Embryonic facial prominence (tissue), 1 donor: ENCODE data around the gene HRAS.
"Not testable (repeated sequence)": the region's sequence is repeated elsewhere in the genome, so short reads cannot be mapped to it uniquely, and the experiment has no call there.

Experiments used
- DNase-seq: peaks from one replicate; pipeline ENCODE4 v3.0.0-alpha.2; 2016; ENCODE audit errors: extremely low spot score

The HRAS gene

DNA sequence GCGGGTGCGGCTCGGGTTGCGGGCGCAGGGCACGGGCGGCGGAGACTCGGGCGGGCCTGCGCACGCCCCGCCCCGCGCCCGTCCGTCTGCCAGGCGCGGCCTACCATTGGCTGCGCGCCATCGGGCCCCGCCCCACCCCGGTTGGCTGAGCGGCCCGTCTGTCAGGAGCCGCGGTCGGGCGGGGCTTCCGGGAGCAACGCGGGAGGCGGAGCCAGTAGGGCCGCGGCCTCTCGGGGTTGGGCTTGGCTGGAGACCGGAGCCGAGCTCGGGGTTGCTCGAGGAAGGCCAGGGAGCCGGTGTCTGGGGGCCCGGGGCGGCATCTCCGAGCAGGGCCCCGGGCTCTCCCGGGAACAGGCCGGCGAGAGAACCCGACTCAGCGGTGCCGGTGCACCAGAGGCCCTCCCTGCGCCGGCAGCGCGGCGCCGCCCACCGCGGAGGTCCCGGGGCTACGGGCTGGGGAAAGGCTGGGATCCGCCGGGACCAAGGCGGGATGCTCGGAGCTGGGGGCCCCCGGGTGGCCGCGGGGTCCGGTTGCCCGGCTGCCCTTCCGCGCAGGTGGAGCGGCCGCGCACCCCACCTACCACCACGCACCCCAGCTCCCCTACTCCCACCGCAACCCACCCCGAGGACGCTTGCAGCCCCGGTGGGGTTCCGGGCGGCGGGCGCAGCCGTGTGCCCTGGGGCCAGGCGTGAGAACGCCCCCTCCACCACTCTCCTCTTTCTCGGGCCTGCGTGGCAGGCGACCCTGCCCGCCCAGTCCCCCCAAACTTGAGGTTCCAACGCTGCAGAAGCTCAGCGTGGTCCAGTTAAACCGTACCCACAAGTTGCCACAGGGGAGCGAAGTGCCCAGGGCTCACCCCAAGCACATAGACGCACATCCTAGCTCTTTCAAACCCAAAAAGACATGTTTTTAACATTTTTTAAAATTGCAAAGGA lies at the start of gene HRAS:
HRAS (minus strand) TSS at position 58 of the 936 bp plus-strand sequence.
- DNase-seq: peak; percentile 88

DNA sequence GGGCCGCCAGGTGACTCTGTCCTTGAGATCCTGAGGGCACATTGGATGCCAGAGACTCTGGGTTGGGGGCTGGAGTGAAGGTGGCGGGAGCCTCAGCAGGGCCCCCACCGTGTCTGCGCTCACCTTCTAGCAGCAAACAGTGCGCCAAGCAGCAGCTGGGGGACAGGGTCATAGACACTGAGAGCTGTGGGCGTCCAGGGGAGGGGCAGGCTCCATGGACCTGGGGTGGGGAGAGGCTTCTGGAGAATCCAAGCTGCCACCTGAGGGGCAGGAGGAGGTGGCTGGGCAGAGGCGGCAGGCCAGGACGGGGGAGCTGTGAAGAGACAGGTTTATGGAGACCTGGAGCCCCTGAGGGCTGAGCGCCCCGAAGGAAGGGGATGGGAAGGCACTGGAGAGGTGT lies 48.9 kb upstream of the HRAS start:
- DNase-seq: no peak

DNA sequence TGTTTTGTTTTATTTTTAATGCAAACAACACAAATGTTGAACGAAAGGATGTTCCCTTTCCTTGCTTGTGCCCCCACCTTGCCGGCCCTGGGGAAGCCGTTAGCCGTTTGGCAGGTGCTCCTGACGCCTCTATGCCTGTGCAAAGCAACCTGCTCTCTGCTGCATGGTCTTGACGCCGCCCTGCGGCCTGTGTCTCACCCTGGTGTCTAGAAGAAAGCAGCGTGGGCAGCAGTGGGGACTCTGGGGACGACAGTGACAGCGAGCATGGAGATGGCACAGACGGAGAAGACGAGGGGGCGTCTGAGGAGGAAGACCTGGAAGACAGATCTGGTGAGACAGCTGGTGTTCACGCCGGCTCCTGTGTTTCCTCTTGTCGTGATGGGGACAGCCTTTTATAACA lies 46.4 kb upstream of the HRAS start:
- DNase-seq: no peak

DNA sequence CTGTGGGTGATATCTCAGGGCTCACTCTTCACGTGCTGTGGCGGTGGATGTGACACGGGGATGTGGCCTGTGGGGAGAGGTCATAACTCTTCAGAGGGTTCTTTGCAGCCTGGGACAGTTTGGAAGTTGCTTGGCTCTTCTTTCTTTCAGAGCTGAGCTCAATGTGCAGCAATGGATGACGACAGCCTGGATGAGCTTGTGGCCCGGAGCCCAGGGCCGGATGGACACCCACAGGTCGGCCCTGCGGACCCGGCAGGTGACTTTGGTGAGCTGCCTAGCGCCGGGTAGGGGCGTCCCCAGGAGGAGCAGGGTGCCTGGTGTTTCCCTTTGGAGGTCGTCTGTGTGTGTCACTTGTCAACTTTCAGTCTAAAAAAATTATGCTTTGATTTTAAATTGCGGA lies 46.0 kb upstream of the HRAS start:
- DNase-seq: no peak

DNA sequence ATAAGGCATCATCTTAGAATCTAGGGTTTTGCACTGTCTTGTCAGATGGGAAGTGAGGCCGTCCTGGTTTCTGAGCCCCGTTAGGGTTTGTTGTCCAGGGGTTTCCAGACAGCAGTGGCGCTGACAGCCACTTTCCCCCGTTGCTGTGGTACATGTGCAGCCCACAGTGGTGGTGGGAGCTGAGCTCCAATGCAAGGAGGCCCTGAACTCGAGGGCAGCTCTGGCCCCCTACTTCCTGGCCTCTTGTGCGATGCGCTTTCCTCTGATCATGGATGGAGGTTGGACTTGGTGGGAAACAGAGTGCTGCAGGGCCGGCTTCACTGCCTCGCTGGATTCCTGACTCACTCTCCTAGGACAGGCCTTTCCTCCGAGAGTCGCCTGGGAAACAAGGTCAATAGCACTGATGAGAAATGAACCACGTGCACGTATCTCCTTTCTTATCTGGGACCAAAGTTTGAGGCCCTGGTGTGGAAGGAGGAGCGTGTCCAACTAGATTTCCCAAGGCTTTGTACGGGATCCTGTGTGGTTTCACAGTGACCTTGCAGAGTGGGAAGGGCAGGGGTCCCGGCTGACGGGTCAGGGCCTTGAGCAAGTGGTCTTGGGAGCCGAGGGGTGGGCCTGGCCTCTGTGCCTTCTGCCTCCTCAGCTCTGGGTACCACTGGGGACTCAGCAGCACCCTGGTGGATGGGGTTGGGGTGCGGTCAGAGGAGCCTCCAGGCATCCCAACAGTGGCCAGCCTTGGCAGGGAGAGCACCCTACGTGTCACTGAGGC lies 44.6 kb upstream of the HRAS start:
- no peak for DNase-seq

DNA sequence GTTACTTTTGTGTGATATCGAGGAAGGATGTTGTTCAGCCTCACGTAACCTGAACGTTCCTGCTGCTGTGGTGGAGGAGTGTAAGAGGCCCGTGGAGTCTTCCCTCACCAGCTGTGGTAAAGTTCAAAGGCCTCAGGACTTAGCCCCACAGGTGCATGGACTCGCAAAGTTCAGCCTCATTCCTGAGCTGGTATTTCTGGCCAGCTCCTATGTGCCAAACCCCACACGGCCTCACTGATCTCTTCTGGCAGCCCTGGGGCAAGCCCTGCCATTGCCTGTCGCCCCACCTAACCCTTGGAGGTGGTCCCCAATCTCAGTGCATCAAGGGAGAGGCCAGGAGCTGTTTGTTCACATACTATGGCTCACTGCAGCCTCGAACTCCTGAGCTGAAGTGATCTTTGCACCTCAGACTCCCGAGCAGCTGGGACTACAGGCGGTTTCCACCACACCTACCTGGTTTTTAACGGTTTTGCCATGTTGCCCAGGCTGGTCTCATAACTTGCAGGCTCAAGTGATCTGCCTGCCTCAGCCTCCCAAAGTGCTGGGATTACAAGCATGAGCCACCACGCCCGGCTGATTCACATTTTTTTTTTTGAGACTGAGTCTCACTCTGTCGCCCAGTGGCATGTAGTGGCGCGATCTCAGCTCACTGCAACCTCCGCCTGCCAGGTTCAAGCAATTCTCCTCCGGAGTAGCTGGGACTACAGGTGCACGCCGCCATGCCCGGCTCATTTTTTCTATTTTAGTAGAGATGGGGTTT lies 43.1 kb upstream of the HRAS start:
- DNase-seq: no peak

DNA sequence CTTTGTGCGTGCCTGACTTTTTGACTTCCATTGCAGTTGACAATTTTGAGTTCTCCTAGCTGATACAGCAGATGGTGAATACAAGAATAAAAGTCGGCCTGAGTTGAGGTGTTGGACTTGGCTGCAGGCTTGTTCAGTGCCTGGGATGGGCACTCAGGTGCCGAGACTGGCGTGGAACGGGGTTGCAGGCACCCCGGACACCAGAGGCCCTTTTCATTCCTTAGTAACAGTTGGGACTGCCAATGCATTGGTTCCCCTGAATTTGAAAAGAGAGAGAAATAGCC lies 42.2 kb upstream of the HRAS start:
- no peak for DNase-seq

DNA sequence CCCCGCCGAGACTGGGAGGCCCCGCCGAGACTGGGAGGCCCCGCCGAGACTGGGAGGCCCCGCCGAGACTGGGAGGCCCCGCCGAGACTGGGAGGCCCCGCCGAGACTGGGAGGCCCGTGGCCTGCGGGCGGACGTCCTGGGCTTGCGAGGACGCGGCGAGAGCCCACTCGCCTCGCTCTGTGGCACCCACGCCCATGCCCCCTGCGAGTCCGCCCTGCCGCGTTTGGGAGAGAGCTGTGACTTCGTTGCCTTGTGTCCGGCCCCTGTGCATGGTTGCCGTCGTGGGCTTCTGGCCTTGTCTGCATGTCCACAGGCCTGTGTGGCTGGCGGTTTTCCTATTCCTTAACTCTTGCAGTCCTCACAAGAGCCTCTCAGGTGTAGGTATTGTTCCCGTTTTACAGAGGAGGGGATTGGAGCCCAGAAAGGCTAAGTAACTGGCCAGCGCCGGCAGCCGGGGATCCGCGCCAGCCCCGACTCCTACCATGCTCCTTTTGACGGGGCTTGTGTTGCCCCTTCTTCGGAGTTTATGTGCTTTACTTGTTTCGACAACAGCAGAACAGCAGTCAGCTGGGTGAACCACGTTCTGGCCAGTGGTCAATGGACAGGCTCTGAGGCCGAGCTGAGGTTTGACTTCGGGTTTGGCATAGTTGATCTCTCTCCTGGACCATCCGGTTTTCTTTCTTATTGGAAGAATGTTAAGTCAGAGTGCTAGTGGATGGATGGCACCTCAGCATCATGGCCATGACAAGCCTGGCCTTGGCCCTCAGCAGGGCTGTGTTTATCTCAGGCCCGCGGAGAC lies 41.6 kb upstream of the HRAS start:
- no peak for DNase-seq

DNA sequence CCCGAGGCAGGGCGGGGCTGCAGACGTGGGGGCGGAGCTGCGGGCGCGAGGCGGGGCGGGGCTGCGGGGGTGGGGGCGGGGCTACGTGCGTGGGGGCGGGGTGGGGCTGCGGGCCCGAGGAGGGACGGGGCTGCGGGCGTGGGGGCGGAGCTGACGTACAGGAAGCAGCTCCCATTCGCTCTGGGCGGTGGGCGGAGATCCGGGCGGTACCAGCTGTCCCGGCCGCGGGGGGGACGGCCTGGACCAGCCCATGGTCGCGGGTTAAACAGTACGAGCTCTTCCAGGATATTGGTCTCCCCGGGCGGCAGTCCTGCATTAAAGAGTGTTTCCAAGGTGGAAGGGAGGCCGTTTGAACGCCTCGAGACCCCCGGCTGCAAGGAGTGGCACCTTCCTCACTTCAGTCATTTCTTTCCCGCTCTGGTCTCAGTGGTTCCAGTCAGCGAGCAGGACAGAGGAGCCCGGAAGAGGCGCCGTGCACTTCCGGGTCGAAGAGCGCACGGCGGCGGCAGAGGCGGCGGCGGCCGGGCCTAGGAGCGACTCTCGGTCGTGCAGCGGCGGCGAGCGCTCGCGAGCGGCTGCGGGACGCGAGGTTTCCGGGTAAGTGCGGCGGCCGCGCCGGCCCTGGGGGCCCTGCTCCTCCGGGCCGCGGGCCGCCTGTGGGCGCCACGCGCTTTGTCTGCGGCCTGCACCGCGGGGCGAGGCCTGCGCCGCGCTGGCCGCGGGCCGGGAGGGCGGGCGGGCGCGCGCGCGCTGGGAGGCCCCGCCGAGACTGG lies 40.8 kb upstream of the HRAS start, which contains the start of gene PHRF1:
PHRF1 (plus strand) TSS at position 475 of the 773 bp plus-strand sequence. CDS start 5,043 bp downstream, outside the sequence.
- peak; percentile 94 for DNase-seq

DNA sequence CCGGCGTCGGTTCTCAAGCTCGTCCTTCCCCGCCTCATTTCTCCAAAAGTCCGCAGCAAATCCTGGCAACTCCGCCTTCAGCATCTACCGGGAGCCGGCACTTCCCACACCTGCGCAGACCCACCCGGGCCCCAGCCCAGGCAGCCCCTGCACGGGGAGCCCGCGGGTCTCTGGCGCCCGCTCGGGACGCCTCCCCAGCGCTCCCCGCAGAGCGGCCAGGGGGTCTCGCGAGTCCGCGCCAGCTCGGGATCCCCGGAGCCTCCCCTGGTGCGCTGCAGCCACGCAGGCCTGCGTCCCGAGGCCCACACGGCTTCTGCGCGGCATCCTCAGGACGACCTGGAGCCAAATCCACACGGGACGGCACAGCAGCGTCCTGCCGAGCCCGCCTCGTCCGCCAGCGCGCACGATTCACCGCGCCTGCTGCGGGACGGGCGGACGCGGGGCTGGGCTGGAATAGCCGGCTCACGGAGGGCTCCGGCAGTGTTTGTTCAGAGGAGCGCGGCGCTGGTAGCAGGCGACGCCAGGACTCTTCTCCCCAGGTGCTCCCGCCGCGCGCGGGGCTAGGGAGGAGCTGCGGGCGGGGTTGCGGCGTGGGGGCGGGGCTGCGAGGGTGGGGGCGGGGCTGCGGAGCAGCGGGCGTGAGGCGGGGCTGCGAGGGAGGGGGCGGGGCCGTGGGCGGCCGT lies 40.1 kb upstream of the HRAS start:
- DNase-seq: no peak

DNA sequence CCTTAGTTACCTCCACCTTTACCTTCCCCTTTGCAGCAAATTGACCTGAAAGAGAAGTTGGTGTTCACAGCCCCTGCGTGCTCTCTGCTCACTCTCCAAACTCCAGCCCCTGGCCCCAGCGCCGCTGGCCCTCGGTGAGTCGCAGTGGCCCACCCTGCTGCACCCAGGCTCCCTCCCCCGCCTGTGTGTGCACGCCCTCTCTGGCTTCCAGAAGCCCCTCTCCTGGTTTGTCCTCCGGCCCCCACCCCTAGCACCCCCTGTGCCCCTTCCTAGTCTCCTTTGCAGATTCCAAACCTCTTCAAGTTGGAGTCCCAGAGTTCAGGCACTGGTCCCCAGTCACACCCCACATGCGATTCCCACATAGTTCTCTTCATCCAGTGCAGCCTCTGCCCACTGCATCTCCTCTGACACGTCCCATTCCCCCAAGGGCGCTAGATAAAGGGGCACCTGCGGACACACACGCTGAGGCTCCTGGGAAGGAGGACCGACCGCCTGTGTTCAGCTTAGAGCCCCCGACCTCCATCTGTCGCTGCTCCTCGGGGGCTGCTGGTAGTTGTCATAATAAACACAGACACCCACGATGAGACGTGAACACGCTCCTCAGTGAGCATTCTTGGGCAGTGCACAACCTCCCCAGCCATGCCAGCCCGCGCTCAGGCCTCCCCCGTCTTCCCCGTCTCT lies 39.4 kb upstream of the HRAS start:
- no peak for DNase-seq

DNA sequence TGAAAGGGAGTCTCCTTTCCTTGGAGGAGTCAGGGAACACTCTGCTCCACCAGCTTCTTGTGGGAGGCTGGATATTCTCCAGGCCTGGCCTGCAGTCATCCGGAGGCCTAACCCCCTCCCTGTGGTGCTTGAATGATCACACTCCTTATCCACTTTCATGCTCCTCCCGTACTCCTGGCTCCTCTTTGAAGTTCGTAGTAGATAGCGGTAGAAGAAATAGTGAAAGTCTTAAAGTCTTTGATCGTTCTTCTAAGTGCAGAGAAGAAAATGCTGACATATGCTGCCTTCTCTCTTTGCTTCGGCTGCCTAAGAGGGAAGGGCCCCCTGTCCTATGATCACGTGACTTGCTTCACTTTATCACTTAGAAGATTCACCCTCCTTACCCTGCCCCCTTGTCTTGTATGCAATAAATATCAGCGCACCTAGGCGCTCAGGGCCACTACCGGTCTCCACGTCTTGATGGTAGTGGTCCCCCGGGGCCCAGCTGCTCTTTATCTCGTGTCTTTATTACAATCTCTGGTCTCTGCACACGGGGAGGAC lies 38.7 kb upstream of the HRAS start:
- DNase-seq: not testable (repeated sequence)

DNA sequence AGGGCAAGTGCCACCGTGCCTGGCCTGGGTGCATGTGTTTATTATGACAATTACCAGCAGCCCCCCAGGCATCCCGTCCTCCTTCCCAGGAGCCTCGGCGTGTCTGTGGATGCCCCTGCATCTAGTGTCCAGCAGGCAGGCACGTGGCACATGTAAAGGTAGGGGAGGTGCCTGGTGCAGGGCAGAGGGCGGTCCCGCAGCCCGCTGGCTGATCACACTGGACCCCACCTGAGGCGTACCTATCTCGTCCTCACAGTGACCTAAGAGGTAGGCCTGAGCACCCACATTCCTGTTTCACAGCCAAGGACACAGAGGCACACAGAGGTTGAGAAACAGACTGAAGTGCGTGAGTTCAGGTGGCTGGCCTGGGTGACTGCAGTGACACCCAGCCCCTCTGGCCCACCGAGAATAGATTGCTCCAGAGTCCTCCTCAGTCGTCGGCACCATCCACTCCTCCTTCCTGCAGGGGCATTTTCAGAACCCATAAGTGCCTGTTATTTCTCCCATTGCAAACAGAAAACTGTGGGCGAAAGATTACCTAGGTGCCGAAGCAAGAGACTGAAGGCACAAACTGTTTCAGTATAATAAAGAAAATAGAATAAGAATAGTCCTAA lies 37.9 kb upstream of the HRAS start:
- DNase-seq: no peak

DNA sequence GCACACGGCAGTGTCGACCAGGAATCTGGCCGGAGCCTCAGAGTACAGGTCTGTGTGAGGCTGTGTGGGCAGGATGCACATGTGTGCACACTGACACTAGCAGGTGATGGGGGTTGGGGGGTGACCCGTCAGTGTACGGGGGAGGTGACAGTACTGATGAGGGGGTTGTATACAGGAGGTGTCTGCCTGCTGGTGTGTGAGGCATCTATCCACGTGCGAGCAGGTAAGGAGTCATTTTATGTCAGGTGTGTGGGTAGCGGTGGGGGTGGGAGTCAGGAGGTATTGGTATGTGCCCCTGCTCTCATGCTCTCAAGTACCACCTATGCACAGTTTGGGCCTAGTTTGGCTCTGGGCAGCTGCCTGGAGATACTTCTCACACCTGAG lies 36.4 kb upstream of the HRAS start:
- DNase-seq: no peak

DNA sequence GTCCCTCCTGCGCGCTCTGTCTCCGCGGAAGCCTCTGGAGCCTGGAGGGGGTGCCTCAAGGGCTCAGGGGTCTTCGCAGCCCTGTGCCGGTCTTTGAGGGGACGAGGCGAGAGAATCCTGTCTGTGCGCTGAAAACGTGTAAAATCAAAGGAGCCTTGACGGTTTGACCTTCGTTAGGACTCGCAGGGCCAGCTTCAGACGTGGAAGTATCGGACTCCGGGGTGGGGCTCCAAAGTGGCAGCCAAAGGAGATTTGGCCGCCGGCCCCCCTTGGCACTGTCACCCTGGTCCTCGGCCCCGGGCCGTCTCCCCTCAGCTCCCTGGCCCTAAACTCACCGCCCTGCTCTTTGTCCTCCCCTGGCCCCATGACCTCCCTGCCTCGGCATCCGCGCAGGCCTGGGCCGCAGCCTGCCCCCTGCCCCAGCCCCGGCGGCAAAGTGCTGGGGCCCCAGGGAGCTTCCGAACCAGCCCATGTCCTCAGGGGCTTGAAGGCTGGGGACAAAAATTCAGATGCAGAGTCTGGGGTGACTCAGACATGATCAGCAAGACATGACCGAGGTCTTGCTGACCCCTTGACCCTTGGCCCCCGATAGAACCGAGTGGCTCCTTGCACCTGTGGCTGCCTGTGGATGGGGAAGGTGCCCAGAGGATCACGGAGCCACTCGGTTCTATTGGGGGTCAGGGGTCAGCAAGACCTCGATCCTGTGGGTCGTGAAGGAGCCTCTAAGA lies 33.9 kb upstream of the HRAS start:
- no peak for DNase-seq

DNA sequence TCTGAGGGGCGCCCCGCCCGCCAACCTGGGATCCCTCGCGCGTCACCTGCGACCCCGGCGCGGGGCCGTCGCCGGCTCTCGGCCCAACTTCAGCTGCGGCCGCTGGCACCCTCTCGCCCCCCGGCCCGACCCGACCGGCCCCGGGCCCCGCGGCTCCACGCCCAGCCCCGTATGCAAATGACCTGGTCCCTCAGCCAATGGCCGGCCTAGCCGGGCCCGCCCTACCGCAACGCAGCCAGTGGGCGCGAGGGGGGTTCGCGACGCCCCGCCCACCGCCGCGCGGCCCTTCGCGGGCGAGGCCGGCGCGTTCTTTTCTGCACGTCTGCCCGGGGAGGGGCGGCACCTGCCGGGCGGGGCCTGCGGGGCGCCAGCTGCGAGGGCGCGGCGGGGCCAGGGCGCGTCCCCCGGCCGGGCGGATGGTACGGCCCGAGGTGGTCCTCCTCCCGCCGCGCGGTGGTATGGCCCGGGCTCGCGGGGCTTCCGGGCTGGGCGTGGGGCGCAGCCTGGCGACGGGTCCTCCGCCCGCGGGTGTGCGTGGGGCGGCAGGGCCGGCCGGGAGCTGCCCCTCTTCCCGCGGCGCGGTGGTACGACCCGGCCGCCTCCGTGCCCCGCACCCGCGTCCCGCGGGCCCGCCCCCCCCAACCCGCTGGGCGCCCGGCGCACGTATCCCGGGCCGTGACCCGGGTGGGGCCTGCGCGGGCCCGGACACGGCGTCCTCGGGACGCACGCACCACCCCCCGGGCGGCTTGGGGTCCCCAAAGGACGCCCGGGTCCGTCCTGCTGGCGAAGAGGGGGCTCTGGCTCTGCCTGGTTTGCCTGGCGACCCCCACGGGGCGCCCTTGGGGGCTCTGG lies 33.2 kb upstream of the HRAS start:
- DNase-seq: peak; percentile 81

DNA sequence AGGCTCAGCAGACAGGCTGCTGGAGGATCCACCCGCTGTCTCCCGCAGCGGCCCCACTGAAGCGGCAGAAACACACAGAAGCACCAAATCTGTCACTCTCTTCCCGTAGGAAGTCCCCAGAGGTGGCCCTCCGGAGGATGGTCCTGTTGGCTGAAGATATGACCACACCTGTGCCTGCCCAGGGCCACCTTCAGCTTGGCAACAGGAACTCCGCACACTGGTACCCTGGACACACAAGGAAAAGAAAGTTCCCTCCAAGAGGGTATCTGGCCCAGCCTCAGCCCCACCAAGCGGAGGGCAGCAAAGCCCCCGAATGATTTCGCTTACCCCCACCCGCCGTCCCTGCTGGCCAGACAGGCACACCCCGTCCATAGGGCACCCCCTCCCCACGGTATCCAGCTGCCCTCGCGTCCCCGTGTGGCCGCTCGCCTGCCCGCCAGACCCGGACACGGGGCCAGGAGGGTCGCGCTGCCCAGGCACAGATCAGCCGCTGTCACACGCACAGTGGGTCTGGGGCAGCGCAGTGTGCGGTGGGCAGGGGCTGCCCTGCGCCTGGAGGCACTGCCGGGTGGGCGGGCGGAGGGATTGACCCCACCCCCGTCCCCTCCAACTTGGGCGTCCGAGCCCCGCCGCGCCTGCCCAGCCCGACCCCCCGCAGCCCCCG lies 32.4 kb upstream of the HRAS start:
- no peak for DNase-seq
